Skin of body (tissue), 2 donors: ENCODE results near the gene LHX4. TPM values are rescaled to one million over a fixed set of nuclear protein-coding genes. Genes with fewer than 3 reads are reported as not detected.

Experiments
- DNase-seq: peaks from one replicate; lab custom pipeline; 2025; lab: John Stamatoyannopoulos, UW
- total RNA-seq: library from RNA; depleted of rRNA; stranded (reverse); fragments of >200 nt; gene quantifications from one replicate; pipeline ENCODE4 v1.2.3, GENCODE V29; 2014

Gene LHX4
- total RNA-seq, 1 donor from 2014 or later: 0.10 TPM

DNA sequence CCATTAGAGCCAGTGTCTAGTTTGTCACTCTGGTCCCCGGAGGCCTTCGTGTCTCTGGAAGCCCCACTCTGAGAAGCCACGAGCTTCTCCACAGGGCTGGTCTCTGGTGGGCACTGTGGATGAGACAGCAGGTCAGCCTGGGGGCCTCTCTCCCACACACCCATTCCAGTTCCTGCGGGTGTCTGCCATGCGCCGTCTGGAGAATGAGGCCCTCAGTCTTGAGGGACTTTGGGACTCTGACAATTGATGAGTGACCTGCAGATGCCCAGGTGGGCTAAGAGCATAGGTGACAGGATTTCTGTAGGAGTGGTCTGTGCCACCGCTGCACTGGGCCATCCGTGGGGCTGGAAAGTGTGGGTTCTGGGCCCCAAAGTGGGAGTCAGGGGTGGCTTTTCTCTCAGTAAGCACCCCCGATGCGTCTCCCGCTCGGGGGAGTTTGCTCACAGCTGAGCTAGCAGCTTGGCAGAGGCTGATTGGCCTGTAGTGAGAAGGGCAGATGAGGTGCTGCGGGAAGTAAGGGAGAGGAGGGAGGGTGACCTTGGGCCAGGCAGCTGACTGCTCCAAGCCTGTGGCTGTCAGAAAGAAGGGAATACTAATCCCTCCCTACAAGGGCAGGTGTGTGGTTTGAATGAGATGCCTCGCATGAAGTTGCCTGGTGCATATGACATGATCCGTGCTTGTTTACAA, 26.4 kb downstream of the LHX4 start:
- no peak for DNase-seq

DNA sequence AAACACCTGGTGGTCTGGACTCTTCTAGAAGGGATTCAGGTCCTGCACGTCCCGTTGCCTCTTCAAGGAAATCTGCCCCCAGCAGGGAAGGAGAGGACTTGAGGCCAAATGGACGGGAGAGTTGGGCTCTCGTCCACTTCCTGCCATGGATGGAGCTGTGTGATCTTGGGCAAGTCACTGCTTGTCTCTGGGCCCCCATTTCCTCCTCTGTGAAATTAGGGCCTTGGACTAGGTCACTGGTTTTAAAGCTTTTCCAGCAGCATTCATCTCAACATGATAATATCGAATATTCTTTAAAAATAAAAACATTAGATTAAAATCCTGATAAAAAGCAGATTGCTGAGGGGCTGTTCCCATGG, 26.9 kb downstream of the LHX4 start:
- DNase-seq: no peak

DNA sequence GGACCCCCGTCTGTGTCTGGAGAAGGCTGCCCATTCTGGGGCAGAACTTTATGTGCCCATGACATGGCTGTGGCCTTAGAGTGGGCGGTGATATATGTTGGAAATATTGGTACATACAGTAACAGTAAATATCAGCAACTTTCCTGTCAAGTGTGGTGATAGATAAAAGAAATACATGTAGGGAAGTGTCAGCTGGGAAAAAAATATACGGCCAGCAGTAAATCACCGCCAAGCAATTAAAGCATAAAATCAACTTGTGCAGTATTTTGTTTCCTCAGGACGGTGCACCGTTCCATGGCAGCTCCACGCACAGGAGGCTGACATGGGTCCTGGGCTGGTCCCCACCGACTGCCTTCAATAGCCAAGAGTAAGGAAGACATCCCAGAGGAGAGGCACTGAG, 27.4 kb downstream of the LHX4 start:
- no peak for DNase-seq

DNA sequence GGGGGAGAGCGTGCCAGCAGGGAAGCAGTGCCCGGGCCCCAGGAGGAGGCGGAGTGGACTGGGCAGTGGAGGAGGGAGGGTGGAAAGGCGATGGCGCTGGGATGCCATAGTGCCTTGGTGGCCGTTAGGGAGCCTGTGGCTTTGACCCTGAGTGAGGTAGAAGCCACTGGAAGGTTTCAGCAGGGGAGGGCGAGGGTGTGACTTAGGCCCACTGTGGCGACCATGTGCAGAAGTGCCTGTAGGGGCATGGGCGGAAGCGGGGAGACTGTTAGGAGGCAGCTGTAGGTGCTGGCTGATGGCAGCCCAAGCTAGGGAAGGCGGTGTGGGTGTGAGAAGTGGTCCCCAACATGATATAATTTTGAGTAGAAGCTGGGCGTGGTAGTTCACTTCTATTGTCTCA, 28.2 kb downstream of the LHX4 start:
- no peak for DNase-seq

DNA sequence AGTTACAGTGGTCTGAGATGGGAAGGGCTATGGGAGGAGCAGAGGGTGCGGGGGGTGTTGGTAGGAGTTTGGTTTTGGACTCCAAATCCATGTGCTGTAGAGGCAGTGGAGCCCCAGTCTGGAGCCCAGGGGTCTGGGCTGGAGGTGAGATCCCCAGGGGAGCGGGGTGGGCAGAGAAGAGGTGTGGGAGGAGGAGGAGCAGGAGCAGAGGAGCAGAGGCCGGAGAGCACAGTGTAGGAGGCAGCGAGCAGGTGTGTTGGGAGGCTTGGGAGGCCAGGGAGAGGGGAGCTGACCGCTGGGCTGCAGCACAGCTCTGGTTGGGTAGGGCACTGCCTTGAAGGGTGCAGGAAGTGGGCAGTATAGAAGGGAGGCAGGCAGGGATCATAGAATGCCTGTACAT, 28.9 kb downstream of the LHX4 start:
- no peak for DNase-seq

DNA sequence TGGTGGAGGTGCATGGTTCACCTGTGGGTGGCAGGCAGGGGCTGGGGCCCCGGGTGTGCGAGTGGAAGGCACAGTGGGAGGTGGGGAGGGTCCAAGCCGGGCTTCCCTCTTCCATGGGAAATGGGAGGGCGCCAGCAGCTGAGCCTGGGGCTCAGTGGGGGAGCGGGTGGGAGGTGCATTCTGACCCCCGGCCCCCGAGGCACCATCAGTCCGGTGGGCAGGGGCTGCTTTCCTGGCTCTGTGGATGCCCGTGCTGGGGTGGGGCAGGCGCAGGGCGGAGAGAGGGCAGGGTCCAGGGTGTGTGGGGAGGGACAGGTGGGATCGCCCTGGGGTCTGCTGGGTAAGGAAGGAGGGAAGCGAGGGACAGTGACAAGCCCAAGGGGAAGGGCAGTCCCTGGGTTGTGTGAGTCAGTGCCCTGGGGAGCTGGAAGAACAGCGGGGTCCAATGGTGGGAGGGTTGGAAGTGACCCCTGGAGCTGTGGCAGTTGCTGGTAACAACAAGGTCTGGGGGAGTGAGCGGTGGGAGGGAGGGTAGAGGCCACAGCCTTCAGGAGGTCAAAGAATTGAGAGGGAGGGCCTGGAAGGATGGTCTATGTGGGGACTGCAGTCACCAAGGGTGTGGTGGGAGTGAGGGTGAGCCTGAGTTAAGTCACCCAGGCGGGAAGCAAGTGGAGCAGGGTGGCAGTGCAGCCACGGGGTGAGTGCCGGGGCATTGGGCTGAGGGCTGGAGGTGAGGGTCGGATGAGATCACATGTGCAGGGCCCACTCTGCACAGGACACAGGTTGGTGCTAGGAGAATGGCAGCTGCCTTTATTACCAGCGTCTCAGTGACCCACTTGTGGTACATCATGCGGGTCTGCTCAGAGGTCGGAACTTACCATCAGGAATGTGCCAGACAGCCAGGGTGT, 29.6 kb downstream of the LHX4 start:
- DNase-seq: no peak

DNA sequence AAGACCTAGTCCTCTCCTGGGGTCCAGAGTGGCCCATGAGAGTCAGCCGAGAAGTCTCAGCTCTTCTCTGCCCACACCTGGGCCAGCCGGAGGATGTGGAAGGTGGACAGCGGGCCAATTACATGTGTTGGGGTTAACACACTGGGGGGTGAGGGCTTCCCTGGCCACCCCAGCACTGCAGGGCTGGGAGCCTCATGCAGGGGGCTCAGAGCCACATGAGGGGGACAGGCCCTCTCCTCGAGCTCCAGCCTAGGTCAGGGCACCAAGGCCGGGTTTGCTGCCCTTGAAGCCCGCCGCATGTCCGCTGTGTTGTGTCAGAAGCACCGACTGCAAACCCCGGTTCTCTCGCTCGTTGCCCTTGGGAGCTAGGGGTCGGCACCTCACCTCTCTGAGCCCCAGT, 30.5 kb downstream of the LHX4 start:
- no peak for DNase-seq

DNA sequence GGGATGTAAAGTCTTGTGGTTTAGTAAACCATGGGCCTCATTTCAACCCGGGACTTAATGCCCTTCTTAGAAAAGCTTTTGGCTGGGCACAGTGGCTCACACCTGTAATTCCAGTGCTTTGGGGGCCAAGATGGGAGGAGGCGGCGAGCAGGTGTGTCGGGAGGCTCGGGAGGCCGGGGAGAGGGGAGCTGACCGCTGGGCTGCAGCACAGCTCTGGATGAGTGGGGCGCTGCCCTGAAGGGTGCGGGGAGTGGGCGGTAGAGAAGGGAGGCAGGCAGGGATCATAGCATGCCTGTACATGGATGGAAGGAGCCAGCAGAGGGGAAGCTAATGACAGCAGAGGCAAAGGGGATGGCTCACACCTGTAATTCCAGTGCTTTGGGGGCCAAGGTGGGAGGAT, 31.0 kb downstream of the LHX4 start:
- no peak for DNase-seq

DNA sequence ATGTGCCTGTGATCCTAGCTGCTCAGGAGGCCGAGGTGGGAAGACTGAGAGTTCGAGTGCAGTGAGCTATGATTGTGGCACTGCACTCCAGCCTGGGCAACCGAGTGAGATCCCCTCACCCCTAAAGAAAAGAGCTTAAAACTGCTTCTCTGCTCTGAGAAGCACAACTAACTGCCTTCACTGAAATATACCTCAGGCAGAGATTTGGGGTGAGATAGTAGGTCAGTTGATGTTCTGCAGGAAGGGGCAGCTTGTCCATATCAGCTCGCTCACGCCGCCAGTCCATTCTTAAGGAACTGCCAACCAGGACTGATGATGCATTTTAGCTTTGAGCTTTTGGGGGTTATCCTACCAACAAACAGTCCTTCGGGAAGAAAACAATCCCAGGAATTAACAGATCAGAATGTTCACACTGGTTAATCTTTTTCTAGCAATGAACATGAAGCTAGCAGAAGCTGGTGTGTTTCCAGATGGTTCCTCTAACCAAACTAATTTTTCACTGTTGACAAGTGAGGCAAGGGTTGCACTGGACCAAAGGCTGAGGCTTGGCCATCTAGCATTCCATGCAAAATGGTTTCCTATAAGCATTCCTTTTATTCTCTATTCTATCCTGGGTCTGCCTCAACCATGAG, 31.6 kb downstream of the LHX4 start:
- DNase-seq: no peak

DNA sequence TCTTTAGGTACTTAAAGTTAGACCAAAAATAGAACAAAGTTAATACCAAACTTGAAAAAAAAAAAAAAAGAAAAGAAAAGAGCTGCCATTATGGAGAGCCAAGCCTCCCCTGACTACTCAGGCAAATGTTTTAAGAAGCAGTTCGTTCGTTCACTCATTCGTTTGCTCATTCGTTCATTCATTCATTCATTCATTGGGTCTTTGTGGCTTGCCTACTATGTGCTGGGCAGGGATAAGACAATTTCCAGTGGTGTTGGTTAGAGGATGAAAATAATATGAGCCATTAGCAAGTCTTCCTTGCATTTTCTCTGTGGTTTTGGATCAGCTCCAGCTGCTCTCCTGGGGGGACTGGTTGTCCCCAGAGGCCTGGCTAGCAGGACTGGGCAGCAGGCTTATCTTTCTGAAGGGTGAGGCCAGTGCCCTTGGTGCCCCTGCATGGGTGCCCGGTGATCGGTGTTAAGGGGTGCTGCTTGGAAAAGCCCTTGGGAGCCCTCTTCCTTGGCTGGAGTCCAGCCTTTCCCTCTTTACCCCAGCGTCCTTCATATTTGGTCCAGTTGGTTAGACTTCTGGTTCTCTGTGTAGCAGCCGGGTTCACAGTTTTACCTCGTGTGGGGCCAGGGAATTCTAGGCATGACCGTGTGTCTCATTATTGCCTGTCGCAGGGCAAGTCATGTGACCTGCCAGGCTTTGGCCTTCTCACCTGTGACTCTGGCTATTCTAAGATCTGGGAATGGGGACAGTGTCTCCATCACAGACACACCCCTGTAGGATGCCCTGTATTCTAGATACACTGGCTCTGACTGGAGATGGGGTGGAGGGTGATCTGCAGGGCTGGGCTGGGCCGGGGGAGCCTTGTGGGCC, 32.8 kb downstream of the LHX4 start:
- DNase-seq: no peak

DNA sequence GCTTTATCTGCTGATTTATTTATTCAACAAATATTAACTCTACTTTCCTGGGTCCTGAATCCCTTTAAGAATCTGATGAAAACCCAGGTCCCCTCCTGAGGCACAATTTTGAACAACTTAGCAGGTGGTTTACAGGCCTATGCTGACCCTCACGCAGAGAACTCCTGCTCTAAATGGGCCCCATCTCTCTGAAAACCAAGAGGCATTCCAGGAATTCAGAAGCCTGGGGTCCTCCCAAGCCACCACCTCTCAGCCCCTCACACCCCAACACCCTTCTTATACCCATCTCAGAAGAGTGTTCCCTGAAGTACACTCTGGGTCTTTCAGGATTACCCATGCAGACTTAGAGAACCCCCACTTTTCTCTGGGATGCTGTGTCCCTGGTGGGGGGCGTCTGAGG, 34.5 kb downstream of the LHX4 start:
- DNase-seq: no peak

DNA sequence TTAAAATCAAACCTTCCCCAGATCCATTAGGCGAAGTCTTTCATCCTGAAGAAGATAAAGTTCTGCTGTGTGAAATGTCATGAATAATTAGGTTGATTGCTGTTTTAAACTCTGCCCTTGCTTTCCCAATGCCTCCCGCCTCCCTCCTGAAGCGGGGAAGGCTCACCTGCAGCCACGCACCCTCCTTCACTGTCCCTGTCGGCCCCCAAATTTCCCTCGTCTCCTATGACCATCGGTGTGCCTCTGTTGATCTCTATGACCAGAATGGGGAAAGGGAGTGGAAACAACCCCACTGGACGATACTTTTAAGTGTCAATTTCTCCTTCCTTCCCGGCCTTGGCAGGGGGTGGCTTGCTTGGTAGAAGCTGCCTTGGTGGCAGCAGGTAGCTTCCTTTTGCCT, 35.1 kb downstream of the LHX4 start:
- DNase-seq: no peak

DNA sequence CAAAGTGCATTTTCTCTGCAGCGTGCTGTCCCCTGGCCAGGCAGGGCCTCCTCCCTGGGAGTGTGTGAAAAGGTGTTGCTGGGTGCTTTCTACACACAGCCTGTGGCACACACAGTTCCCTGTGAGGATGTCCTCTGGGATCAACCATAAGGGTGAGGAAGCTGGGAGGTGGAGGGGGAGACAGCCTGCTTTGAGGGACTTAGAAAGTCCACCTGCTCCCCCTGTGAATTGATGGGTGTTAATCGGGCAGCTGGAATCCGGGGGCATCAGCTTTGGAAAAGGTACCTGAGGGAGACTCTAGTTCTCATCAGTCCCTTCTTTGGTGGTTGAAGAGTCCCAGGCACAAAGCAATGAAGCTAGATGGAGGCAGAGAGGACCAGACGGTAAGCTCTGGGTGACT, 35.8 kb downstream of the LHX4 start:
- no peak for DNase-seq

DNA sequence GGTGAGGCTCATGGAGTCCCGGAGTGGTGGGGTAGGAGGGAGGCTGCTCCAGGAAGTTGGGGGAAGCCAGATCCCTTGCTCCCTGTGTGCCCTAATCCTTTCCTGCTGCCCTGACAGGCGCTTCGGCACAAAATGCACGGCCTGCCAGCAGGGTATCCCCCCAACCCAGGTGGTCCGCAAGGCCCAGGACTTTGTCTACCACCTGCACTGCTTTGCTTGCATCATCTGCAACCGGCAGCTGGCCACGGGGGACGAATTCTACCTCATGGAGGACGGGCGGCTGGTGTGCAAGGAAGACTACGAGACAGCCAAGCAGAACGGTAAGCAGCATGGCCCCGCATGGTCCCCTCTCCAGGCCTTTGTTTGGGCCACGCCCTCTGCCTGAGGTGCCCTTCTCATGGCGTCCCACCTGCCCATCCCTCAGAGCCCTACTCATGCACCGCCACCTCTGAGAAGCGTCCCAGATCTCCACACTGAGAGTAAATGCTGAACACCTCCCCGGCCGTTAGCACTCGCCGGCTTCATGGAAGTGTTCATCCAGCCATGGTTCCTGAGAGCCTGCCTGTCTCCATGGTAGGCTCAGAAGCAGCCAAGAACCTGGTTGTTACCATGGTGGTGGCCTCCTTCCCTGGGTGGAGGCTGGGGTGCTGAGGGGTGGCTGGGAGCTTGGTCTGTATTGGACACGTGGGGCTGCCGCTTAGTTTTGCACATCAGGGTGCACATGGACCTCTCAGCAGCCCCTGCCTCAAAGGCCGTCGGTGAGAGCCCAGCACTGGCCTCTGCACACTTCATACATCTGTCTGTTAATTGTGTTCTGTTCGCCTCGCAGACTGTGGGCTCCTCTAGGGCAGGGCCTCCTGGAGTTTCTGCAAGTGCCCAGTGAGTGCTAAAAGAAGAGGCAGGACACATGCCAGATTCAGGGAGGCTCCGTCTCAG, 36.5 kb downstream of the LHX4 start:
- no peak for DNase-seq

DNA sequence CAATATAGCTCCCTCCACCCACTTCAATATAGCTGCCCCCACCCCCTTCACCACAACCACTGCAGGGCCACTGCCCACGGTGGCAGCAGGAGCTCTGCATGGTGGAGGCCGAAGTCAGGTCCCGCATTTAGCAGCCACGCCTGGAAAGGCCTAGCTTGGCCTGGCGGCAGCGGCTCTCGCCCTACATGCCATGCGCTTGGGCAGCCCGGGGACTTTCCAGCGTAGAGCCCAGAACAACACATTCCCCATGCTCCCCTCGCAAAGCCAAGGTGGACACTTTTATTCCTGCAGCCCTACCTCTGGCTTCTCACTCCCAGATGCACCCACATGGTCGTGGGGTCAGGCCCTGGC, 37.1 kb downstream of the LHX4 start:
- no peak for DNase-seq

DNA sequence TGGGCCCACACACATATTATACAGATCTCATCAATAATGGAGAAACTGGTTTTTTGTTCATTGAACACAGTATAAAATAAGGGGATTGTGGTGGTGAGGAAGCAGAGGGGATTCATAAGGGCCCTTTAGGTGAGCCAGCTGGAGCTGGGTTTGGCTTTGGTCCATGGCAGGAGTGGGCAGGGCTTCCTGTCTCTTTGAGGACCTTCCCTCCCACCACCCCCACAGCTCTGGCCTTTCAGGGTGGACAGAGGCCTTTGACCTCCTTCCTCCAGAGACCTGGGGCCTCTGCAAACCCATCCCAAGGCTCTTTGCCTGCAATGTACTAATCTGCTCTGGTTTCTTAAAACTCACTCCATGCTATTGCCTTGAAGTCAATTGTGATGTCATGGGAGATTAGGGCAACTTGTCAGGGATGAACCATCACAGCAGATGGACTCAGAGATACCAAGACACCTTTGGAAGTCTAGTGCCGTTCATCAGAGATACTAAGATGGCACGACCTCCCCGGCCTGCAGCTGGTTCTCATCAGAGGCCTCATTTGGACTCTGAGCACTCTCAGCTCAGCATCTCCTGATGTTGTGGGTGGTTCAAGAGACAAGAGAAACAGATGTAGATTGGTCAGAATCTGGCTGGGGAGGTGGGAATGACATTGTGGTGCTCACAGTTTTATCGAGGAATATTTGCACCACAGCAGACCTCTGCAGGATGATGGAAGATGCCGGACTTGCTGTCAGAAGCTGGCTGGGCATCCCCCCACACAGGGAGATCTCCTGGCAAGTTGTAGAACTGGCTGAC, 37.9 kb downstream of the LHX4 start:
- DNase-seq: no peak

DNA sequence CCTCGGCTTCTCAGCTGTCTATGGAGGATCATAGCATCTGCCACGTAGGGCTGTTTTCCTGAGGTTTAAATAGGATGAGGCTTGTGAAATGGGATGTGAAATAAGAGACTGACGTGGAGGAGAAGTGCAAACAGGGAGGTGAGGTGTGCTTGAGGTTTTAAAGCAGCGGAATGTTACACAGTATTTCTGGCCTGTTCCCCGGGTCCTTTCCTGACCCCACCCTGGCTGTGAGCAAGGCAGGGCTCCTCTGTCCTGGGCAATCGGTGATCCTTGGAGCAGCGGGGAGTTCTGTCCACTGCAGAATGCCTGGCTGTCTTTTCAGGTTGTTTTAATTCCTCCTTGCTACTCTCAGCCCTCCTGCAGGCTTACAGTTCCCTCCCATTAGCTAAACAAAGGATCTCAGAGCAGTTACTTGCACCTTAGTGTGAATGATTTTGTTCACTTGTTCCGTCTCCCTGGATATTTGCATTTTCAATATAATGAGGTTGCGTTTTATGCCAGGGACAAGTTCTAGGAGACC, 38.6 kb downstream of the LHX4 start:
- DNase-seq: no peak

DNA sequence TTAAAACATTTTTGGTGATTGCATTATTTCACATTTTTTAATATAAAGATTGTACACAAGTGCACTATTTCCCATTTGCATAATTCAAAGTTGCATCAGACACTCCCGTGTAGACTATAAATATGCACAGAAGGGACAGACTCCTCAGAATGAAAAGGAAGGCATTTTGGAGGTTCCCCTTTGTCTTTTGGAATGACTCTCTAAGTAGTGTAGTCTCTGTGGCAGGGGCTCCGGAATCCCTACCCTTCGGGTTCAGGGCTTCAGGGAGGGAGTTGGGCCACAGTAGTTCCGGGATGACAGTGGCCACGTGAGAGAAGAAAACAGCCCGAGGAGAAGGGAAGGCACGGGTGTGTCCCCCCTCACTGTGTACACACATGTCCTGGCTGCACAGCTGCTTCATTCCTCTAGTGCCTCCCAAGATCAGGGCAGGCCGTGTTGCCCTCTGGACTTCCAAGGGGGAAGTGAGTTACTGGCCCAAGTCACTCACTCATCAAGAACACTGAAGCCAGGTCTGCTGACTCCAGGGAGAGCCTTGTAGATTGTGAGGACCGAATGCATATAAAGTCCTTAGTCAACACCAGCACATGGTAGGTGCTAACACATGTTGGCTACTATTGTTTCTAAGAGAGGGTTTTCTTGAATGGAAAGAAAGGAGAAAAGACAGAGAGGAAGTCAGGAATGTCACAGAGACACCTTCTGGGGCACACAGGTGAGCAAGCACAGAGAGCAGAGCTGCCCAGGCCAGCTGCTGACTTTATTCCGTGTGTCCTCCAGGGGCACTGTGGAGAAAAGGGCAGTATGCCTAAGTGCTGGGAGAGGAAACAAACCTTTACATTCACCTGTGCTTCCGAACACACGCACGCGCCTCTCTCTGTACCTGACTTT, 39.8 kb downstream of the LHX4 start:
- DNase-seq: no peak
